Inferior parietal cortex (tissue), 1 donor: ENCODE results near the gene SPINK7.

ENCODE experiments used
- DNase-seq: peaks from one replicate; pipeline ENCODE4 v3.0.0-alpha.2; 2016; ENCODE audit errors: extremely low spot score

The SPINK7 gene

DNA sequence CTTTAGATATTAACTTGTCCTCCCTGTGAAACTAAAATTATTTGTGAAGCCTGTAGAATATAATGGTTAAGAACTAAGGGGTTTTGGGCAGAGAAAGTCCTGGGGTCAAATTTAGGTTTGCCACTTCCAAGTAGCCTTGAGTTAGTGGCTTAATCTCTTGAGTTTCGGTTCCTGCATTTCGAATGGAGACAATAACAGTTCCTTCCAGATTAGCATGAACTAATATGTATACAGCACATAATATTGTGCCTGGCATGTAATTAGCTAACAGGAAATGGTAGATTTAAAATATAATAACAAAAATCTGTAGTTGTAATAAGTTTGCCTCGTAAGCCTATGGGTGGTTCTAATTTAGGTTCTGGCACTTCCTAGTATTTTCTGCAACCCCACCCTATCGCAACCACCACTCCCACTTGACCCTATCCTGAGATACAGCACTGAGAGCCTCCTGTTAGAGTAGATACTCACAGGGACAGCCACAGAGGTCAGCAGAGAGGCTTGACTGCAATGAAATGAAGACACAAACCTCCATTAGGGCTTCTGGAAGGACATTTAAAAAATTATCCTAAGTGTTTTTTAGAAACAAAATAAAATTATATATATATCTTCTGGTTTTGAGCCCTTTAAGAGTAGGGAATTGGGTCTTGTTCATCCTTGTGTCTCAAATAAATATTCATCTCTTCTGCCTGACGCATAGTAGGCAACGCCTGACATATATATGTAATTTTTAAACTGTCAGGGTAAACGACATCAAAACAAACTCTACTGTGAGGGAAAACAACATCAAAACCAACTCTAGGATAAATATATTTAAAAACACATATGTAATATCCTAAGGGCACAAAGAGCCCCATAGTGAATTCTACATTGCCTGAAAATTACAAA is 31.6 kb downstream of the SPINK7 start:
- DNase-seq, result no peak

DNA sequence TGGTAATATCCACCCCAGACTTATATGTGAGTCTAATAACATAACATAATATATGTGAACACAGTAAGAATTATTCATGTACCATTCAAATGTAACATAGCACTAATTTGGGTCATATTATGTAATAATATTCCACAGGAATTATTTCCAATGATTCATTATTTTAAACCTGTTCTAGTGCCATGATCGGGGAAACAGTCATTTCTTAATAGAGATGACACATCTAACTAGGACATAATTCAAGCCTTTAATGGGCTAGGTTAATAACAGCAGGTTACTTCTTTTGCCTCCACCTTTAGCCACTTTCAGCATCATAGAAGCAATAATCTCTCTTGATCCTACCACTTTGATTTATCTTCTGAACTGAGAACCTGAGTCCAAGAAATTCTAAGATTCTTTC is 35.5 kb downstream of the SPINK7 start:
- DNase-seq, result no peak

DNA sequence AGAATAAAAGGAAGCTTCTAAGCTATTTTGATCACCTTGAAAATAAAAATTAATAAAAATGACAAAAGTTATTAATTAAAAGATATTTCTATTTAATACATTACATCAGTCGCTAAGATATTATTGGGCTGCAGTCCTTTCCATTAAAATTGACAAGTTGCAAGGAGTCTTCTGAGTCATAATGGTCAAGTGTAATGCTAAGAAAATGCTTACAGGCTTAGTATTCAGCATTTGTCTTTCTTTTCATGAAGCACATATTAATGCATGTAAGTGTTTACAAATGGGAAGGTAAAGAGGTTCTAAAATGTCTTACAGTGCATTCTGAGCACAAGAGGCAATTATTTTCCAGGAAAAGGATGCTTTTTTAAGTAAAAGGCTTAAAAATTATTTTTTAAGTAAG is 40.5 kb downstream of the SPINK7 start:
- DNase-seq, result no peak

DNA sequence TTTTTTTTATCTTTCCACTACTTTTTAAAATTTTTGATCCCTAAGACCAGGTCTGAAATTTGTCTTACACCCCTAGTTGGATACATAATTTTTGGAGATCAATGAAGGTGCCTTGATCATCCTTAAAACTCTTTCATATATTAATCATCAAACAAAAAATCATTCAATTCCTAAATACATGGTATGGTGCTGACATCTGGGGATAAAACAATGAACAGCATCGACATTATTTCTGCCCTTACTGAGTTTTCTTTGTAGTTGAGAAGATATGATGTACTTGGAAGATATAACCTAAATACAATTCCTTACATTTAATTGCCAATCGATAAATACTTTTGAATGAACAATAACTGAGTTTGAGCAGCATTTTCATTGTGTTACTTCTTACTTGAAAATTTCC is 41.4 kb downstream of the SPINK7 start:
- DNase-seq, result no peak

DNA sequence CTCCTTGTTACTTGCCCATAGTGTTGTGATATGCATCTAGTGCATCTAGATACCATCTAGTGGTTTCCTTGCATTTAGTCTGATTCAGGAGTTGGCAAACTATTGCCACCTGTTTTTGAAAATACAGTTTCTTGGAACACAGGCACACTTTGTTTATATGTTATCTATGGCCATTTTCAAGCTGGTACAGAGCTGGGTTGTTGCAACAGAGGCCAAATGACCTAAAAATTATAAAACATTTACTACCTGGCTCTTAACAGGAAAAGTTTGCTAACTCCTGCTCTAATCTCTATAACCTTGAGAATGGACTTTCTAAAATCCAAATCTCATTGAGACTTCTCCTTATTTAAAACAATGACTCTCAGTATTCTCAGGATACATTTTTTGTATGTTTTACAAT is 52.1 kb downstream of the SPINK7 start:
- no peak for DNase-seq
